GM12878 (cell line): Measurements from ENCODE around the gene PID1.

Experiments used
- RCOR1 ChIP-seq: conservative IDR thresholded peaks from 2 replicates; pipeline ENCODE4 v1.6.1; 2012; ENCODE audit warnings: low read depth, low read length, improper control_type of control experiment
- TF ChIP-seq, protein P1 (sequence below): IDR thresholded peaks from 2 replicates; pipeline ENCODE4 v1.6.1; 2012; ENCODE audit warnings: low read length, inconsistent platforms

DNA sequence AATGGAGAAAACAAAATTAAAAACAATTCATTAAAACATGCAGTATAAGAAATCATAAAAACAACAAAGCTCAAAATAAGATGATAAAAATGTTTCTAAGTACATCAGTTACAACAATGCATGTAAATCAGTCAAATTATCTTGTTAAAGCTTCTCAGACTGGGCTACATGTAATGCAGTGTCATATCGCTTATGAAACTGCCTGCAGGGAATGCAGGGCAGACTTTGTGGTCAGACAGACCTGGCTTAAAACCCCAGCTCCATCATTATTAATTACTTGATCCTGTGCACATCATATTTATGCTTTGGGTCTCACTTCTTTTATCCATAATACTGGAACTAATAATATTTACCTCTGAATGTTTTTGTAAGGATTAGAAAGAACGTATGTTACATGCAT lies 74.6 kb downstream of the PID1 start:
- no peak for TF ChIP-seq RCOR1
- TF ChIP-seq, protein P1, sequence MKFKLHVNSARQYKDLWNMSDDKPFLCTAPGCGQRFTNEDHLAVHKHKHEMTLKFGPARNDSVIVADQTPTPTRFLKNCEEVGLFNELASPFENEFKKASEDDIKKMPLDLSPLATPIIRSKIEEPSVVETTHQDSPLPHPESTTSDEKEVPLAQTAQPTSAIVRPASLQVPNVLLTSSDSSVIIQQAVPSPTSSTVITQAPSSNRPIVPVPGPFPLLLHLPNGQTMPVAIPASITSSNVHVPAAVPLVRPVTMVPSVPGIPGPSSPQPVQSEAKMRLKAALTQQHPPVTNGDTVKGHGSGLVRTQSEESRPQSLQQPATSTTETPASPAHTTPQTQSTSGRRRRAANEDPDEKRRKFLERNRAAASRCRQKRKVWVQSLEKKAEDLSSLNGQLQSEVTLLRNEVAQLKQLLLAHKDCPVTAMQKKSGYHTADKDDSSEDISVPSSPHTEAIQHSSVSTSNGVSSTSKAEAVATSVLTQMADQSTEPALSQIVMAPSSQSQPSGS = no peak
